Endometrium (tissue), 2 donors: ENCODE data around the gene THBS4.

Source experiments
- FAIRE-seq: peaks from 2 replicates; lab custom pipeline; 2012; peaks lifted over from hg19 to GRCh38; lab: Jason Lieb, UNC
- donor health status: control.
- donor health status: control.

Gene THBS4

GRCh38 chr5:80034962-80035821, at the start of gene THBS4:
TSS of gene THBS4 (plus strand) at chr5:80035348. CDS start at chr5:80035538, 190 bp downstream.
- no peak for FAIRE-seq

- FAIRE-seq, result no peak
Measured at GRCh38 chr5:79986260-79986659, 48.9 kb upstream of the THBS4 start.

- no peak for FAIRE-seq
Measured at GRCh38 chr5:79990205-79990597, 44.9 kb upstream of the THBS4 start.

- peak; percentile 80 for FAIRE-seq
Measured at GRCh38 chr5:79990598-79991507, 44.3 kb upstream of the THBS4 start, which contains the start of gene MTX3. TSS of gene MTX3 (minus strand) at chr5:79991262. CDS start at chr5:79991238, 24 bp downstream.

- no peak for FAIRE-seq
Measured at GRCh38 chr5:79992891-79993657, 42.1 kb upstream of the THBS4 start.

GRCh38 chr5:79999722-80000121, 35.4 kb upstream of the THBS4 start:
- no peak for FAIRE-seq

GRCh38 chr5:80002677-80003076, 32.5 kb upstream of the THBS4 start:
- no peak for FAIRE-seq

GRCh38 chr5:80008995-80009765, 26.0 kb upstream of the THBS4 start:
- no peak for FAIRE-seq

- no peak for FAIRE-seq
Measured at GRCh38 chr5:80010754-80011392, 24.3 kb upstream of the THBS4 start.

GRCh38 chr5:80025069-80025468, 10.1 kb upstream of the THBS4 start:
- FAIRE-seq, result no peak

GRCh38 chr5:80026841-80027240, 8.3 kb upstream of the THBS4 start:
- FAIRE-seq, result no peak

- FAIRE-seq, result no peak
Measured at GRCh38 chr5:80031109-80031508, 4.0 kb upstream of the THBS4 start.

GRCh38 chr5:80033513-80033912, 1.6 kb upstream of the THBS4 start:
- FAIRE-seq, result no peak

- FAIRE-seq, result no peak
Measured at GRCh38 chr5:80034559-80034958, 589 bp upstream of the THBS4 start.

GRCh38 chr5:80035839-80036238, 691 bp downstream of the THBS4 start:
- FAIRE-seq, result no peak

GRCh38 chr5:80036615-80037014, 1.5 kb downstream of the THBS4 start:
- no peak for FAIRE-seq

- FAIRE-seq, result no peak
Measured at GRCh38 chr5:80037366-80037765, 2.2 kb downstream of the THBS4 start.

- FAIRE-seq, result no peak
Measured at GRCh38 chr5:80039650-80040049, 4.5 kb downstream of the THBS4 start.

GRCh38 chr5:80041527-80041926, 6.4 kb downstream of the THBS4 start:
- FAIRE-seq, result no peak

- FAIRE-seq, result no peak
Measured at GRCh38 chr5:80042330-80042729, 7.2 kb downstream of the THBS4 start.

- no peak for FAIRE-seq
Measured at GRCh38 chr5:80043187-80043586, 8.0 kb downstream of the THBS4 start.
